Body of pancreas (tissue), 4 donors: ENCODE data around the gene OVOL1. TPM values are rescaled to one million over a fixed set of nuclear protein-coding genes. Genes with fewer than 3 reads are reported as not detected.
"Not testable (repeated sequence)": the region's sequence is repeated elsewhere in the genome, so short reads cannot be mapped to it uniquely, and the experiment has no call there.

Experiments used
- ATAC-seq: fragments of 150-250 bp; one replicate; pipeline ENCODE4 v1.9.1; 2016
- DNase-seq, 4 donors: peaks; one replicate each; pipeline ENCODE4 v3.0.0-alpha.2; 2019
- H3K27ac ChIP-seq, 4 donors: fragments of 200-600 bp; sonication (generic); 1 replicate in 3 of 4; 2 replicates in 1 of 4; pipeline versions ENCODE4 v1.5.1 to v1.6.1; 2016 to 2019; ENCODE audit warnings: mild to moderate bottlenecking in 1 of 4, mixed read lengths in 1 of 4, moderate library complexity in 1 of 4
- H3K27me3 ChIP-seq, 2 donors: fragments of 200-600 bp; sonication (generic); one replicate each; pipeline ENCODE4 v1.6.0; 2016; ENCODE audit warnings: mild to moderate bottlenecking in 1 of 2
- H3K36me3 ChIP-seq, 2 donors: fragments of 200-600 bp; sonication (generic); replicated peaks in 1 of 2; 2 replicates each; pipeline ENCODE4 v1.5.1; 2016; ENCODE audit warnings: low read depth in 2 of 2; ENCODE audit not compliant: insufficient read depth in 1 of 2
- H3K4me1 ChIP-seq: fragments of 200-600 bp; sonication (generic); one replicate; pipeline ENCODE4 v1.6.0; 2016
- H3K4me3 ChIP-seq, 2 donors: fragments of 200-600 bp; sonication (generic); 1 replicate in 1 of 2; 2 replicates in 1 of 2; pipeline ENCODE4 v1.5.1; 2016 to 2019
- H3K9me3 ChIP-seq, 3 donors: fragments of 200-600 bp; sonication (generic); 1 replicate in 2 of 3; 2 replicates in 1 of 3; pipeline ENCODE4 v1.5.1; 2016
- POLR2A ChIP-seq, 3 donors: fragments of 450-650 bp; IDR thresholded peaks; one replicate each; pipeline ENCODE4 v1.6.1; 2016; ENCODE audit warnings: antibody characterized with exemption in 3 of 3, mild to moderate bottlenecking in 2 of 3
- WGBS, 2 donors: methylation state at CpG; one replicate each; pipeline ENCODE4 v1.1.5; 2017; 5-methylcytosine and 5-hydroxymethylcytosine counted together
- intact Hi-C: fragments of 100-400 bp; cut with DNase I; formaldehyde crosslinking; loops from one replicate; pipeline ENCODE4 v1.15.1; 2023
- total RNA-seq, 2 donors: library from RNA; depleted of rRNA; stranded (reverse); fragments of >200 nt; gene quantifications; one replicate each; pipeline ENCODE4 v1.1.0, GENCODE V29; 2016
- TF ChIP-seq, protein P1 (sequence below), 7 experiments: fragments of 450-650 bp in 4 of 7; fragments of 200-600 bp in 3 of 7; sonication (generic) in 3 of 7; IDR thresholded peaks; one replicate each; pipeline ENCODE4 v1.5.1; 2016 to 2019; ENCODE audit warnings: antibody characterized with exemption in 7 of 7

The OVOL1 gene
- total RNA-seq, 2 donors from 2014 or later, result 0.78 to 1.3 TPM

GRCh38 chr11:65744026-65744698, 42.7 kb upstream of the OVOL1 start:
- Histone ChIP-seq H3K27me3 (no peaks in the 10 kb centered on the region), H3K4me1 (peaks cover 8% of the 10 kb centered on the region), H3K4me3 (no peak overlapping the region), H3K9me3 (no peaks in the 10 kb centered on the region), H3K27ac (no peak overlapping the region), H3K36me3 (no peaks in the 10 kb centered on the region)
- TF ChIP-seq, protein P1, sequence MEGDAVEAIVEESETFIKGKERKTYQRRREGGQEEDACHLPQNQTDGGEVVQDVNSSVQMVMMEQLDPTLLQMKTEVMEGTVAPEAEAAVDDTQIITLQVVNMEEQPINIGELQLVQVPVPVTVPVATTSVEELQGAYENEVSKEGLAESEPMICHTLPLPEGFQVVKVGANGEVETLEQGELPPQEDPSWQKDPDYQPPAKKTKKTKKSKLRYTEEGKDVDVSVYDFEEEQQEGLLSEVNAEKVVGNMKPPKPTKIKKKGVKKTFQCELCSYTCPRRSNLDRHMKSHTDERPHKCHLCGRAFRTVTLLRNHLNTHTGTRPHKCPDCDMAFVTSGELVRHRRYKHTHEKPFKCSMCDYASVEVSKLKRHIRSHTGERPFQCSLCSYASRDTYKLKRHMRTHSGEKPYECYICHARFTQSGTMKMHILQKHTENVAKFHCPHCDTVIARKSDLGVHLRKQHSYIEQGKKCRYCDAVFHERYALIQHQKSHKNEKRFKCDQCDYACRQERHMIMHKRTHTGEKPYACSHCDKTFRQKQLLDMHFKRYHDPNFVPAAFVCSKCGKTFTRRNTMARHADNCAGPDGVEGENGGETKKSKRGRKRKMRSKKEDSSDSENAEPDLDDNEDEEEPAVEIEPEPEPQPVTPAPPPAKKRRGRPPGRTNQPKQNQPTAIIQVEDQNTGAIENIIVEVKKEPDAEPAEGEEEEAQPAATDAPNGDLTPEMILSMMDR (IDR thresholded peaks at IDR 0.05), result peak; percentile 35 to 85 (median 68)
- peak in 2 of 3 donors; percentile 11 to 23 for TF ChIP-seq POLR2A (IDR thresholded peaks at IDR 0.05)
- 25 to 60% methylated on average over 9 to 18 of the region's 18 CpGs for WGBS, 2 donors
- intact Hi-C loops, result no loop called here
- ATAC-seq (peak; percentile 97), DNase-seq (peak; percentile 61 to 80 (median 74))

GRCh38 chr11:65744699-65745042, 42.2 kb upstream of the OVOL1 start:
- H3K4me3 ChIP-seq, result no peak overlapping the region
- no peak overlapping the region for H3K27ac ChIP-seq
- H3K27me3 ChIP-seq, result no peaks in the 10 kb centered on the region
- TF ChIP-seq, protein P1 (IDR thresholded peaks at IDR 0.05), result peak in 1 of 7 experiments; percentile 1
- no peak for TF ChIP-seq POLR2A (IDR thresholded peaks at IDR 0.05)
- no peaks in the 10 kb centered on the region for H3K9me3 ChIP-seq
- DNase-seq (no peak), ATAC-seq (no peak)
- WGBS, 2 donors, result 53 to 58% methylated on average over 8 of the region's 8 CpGs
- H3K4me1 ChIP-seq, result peaks cover 8% of the 10 kb centered on the region
- H3K36me3 ChIP-seq, result no peaks in the 10 kb centered on the region
- intact Hi-C loops, result no loop called here

- Histone ChIP-seq H3K4me3 (no peak overlapping the region), H3K27ac (no peak overlapping the region), H3K27me3 (no peaks in the 10 kb centered on the region), H3K36me3 (no peaks in the 10 kb centered on the region), H3K9me3 (no peaks in the 10 kb centered on the region), H3K4me1 (peaks cover 8% of the 10 kb centered on the region)
- intact Hi-C loops, result no loop called here
- TF ChIP-seq POLR2A (IDR thresholded peaks at IDR 0.05), result no peak
- TF ChIP-seq, protein P1 (IDR thresholded peaks at IDR 0.05), result no peak
- no peak for ATAC-seq
- 68 to 78% methylated on average over 4 to 17 of the region's 17 CpGs for WGBS, 2 donors
- DNase-seq, result no peak
Observed at GRCh38 chr11:65745049-65745448, 41.8 kb upstream of the OVOL1 start.

DNA sequence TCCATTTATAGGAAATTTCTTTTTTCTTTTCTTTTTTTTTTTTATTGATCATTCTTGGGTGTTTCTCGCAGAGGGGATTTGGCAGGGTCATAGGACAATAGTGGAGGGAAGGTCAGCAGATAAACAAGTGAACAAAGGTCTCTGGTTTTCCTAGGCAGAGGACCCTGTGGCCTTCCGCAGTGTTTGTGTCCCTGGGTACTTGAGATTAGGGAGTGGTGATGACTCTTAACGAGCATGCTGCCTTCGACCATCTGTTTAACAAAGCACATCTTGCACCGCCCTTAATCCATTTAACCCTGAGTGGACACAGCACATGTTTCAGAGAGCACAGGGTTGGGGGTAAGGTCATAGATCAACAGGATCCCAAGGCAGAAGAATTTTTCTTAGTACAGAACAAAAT, 24.7 kb upstream of the OVOL1 start:
- ATAC-seq, H3K27ac ChIP-seq, DNase-seq, H3K9me3 ChIP-seq, H3K4me1 ChIP-seq, H3K27me3 ChIP-seq, H3K36me3 ChIP-seq, H3K4me3 ChIP-seq, intact Hi-C loops: not testable (repeated sequence)
- 66 to 76% methylated on average over 5 of the region's 5 CpGs for WGBS, 2 donors

DNA sequence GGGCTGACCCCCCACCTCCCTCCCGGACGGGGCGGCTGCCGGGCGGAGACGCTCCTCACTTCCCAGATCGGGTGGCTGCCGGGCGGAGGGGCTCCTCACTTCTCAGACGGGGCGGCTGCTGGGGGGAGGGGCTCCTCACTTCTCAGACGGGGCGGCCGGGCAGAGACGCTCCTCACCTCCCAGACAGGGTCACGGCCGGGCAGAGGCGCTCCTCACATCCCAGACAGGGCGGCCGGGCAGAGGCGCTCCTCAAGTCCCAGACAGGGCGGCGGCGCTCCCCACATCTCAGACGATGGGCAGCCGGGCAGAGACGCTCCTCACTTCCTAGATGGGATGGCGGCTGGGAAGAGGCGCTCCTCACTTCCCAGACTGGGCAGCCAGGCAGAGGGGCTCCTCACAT, 24.0 kb upstream of the OVOL1 start:
- DNase-seq, H3K9me3 ChIP-seq, H3K4me1 ChIP-seq, H3K27me3 ChIP-seq, intact Hi-C loops, ATAC-seq, H3K27ac ChIP-seq, H3K36me3 ChIP-seq, H3K4me3 ChIP-seq: not testable (repeated sequence)
- WGBS, 2 donors, result 92% methylated on average over 18 of the region's 29 CpGs; no CpG with 5 or more reads in 1 of the 2 donors

DNA sequence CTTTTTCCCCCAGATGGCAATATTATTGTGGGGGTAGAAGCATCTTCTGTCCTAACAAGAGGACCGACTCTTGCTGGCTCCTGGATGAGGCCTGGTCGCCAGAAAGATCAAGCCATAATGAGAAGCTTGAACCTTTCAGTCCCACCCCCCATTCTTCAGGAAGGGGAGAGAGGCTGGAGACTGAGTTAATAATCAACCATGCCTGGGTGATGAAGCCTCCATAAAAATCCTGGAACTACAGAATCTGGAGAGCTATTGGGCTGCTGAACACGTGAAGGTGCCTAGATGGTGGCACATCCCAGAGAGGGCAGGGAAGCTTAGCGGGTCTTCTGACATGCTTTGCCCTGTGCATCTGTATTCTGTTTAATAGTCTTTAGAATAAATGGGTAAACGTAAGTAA, 22.4 kb upstream of the OVOL1 start:
- no peak for ATAC-seq
- TF ChIP-seq, protein P1 (IDR thresholded peaks at IDR 0.05), result no peak
- no peak for TF ChIP-seq POLR2A (IDR thresholded peaks at IDR 0.05)

More for the DNA sequence above, 22.4 kb upstream of the OVOL1 start:
- H3K9me3 ChIP-seq, result no peaks in the 10 kb centered on the region
- H3K4me1 ChIP-seq, result no peaks in the 10 kb centered on the region
- no peak for DNase-seq
- H3K36me3 ChIP-seq, result no peaks in the 10 kb centered on the region
- no peaks in the 10 kb centered on the region for H3K27me3 ChIP-seq
- H3K27ac ChIP-seq, result no peak overlapping the region
- WGBS, 2 donors, result 44 to 51% methylated on average over 5 of the region's 5 CpGs
- no peak overlapping the region for H3K4me3 ChIP-seq
- intact Hi-C loops, result no loop called here
